GM15510 (cell line): Measurements from ENCODE around the gene TMEM94.

Source experiments
- POLR2A ChIP-seq: IDR thresholded peaks from 3 replicates; pipeline ENCODE4 v1.6.1; 2011; ENCODE audit warnings: borderline replicate concordance; ENCODE audit not compliant: insufficient read length; ENCODE audit errors: extremely low read depth

The TMEM94 gene

DNA sequence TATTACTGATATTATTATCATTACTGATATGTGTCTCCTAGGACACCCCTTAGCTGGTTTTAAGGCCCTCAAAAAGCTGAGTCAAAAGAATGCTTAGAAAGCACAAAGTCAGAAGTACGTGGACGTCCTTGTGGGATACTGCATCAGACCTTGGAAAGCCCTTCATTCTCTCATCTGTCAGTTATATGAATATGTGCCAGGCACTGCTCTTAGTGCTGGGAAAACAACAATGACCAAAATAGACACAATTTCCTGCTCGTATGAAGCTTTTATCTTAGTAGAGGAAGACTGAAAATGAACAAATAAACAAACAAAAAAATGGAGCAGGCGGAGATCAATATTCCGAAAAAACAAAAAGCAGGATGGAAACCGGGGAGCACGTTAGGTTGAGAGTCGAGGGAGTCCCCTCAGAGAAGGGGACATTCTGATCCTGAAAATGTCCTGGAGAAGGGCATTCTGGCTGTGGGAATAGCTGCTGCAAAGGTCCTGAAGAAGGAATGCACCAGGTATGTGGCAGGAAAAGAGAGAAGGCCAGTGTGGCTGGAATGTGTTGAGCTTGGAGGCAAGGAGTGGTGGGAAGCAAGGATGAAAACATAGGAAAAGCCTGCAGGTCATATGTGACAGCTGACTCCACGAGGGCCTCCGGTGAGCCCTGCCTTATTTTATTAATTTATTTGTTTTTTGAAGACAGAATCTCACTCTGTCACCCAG, 15.5 kb upstream of the TMEM94 start:
- no peak for TF ChIP-seq POLR2A

DNA sequence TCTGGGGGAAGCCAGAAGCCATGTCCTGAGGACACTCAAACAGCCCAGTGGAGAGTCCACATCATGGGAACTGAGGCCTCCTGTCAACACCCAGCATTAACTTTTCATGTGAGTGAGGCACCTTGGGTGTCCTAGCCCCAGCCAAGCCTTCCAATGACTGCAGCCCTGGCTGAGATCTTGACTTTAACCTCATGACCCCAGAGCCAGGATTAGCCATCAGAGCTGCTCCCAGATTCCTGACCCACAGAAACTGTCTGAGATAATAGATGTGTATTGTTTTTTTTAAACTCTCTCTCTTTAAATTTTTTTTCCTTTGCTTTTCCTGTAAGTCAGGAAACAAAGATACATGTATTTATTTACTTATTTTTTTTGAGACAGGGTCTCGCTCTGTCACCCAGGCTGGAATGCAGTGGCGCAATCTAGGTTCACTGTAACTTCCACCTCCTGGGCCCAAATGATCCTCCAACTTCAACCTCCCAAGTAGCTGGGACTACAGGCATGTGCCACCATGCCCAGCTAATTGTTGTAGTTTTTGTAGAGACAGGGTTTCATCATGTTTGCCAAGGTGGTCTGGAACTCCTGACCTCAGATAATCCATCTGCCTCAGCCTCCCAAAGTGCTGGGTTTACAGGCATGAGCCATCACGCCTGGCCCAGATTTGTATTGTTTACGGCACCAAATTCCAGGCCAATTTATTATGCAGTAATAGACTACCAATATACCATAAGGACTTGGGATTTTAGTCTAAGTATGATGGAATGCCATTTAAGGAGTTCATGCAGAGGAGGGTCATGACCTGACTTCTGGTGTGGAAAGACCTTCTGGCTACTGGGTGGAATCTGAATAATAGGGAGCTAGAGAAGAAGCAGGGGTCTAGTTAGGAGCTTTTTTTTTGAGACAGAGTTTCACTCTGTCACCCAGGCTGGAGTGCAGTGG, 14.0 kb upstream of the TMEM94 start:
- no peak for TF ChIP-seq POLR2A

DNA sequence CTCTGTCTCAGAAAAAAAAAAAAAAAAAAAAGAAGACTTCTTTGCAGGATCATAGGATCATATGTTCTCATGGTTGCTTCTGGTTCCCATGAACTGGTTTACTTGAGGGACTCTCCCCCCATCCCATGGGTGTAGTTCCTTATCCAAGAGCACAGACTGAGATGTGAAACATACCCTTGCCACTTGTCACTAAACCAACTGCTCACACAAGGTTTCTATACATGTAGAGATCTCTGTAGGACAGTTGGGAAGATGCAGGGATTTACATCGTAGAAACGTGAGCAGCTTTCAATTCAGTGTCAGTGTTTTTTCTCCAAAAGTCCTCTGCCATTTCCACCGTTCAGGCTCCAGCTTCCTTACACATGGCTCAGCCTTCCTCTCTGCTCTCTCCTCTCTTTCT, 11.1 kb upstream of the TMEM94 start:
- no peak for TF ChIP-seq POLR2A

DNA sequence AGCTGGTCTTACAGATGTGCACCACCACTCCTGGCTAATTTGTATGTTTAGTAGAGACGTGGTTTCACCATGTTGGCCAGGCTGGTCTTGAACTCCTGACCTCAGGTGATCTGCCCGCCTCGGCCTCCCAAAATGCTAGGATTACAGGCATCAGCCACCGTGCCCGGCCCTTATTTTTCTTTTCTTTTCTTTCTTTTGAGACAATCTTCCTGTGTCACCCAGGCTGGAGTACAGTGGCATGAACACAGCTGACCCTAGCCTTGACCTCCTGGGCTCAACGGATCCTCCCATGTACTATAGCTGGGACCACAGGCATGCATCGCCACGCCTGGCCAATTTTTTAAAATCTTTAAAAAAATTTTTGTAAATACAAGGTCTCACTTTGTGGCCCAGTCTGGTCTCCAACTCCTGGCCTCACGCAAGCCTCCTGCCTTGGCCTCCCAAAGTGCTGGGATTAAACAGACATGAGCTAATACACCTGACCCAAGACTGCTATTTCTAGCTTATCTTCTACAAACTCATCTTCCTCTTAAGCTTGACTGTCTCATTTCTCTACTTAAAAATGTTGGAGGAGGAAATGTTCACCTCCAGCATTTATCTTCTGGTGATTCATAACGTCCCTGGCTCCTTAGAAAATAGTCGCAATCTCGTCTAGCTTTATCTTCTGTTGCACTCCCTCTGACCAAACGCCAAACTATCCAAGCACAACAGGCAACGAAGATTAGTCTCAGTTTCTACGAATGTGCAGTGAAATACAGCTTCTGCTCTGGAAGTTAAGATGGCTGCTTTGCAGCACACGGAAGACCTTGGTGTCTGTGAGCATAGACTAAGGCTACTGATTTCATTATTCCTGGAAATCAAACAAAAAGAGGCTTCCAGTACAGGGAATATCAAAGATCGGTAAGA, 8.2 kb upstream of the TMEM94 start:
- TF ChIP-seq POLR2A: no peak

DNA sequence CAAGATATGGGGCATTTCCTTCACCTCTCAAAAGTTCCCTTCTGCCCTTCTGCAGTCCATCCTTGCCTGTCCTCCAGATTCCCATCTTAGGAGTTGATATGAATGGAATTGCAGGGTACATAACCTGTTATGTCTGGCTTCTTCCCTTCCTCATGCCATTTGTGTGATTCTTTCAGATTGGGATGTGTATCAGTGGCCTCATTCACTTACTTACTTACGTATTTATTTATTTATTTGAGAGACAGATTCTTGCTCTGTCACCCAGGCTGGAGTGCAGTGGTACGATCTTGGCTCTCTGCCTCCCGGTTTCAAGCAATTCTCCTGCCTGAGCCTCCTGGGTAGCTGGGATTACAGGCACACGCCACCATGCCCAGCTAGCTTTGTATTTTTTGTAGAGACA, 6.2 kb upstream of the TMEM94 start:
- no peak for TF ChIP-seq POLR2A

DNA sequence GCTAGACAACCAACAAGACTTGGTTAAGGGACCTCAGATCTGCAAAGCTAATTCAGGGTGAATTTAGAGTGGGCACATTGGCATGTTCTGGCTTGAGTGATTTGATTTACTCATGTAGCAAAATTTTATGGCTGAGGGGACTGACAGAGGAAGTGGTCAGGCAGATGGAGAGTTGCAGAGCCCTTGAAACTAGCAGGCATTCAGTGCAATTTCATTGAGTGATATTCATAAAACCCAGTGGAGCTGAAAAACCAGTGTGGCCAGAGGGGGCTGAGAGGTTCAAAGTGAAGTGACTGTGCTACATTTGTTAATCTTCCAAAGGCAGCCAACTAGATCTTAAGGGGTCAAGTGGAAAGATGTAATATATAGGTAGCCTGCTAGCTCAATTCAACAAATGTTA, 2.2 kb upstream of the TMEM94 start:
- no peak for TF ChIP-seq POLR2A

DNA sequence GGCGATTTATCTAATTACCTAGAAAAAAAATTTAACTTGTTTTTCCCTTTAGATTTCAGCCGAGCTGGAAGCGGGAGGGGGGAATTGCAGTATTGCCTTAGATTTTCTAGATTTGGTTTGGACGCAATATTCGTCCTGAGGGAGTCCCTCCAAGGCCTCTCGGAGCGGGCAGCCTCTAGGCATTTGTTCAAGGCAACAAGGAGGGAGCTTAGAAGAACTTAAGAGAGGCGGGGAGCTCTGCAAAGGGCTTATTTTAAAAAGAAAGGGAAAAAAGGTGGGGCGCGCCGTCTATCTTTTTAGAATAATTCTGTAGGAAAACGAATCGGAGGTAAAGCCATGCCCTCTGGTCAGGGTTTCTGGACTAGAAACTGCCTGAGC, 407 bp upstream of the TMEM94 start:
- no peak for TF ChIP-seq POLR2A

DNA sequence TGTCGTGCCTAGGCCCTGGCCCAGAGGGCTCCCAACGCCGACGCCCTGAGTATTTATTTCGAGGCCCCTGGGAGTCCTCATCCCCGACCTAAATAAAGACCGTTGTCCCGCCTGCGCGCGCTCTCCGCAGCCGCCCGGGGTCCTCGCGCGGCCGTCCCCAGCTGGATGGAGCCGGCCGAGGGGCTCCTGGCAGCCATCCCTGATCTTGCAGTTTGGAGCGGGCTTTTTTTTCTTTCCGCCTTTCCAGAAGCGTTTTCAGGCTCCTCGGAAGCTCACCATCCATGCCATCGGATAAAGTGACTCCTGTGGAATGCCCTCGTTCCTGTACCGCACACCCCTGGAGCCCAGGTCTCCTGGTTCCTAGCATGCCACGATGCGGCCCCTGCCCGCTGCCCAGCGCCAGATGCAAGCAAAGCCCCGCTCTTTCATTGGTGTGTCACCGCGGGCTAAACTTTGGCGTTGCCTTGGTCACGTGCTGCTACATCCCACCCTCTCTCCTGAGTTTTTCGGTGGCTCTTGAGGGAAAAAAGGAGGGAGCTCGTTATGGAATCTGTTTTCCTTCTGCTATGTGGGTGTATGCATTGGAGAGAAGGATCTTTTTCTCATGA, 716 bp downstream of the TMEM94 start:
- no peak for TF ChIP-seq POLR2A

DNA sequence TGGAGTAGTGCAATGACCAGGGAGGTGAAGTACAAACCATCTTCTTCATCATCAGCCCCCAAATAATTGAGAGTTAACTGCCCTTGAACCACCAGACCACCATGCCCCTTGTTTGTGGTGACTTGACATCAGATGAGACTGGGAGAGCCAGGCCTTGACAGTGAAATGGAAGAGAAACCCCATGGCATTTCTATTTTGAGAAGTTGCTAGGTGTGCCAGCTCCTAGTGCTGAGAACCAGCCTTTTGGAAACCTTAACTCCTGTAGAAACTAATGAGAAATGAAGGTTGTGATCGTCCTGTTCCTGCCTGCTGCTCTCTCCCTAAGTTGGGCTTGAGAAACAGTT, 2.8 kb downstream of the TMEM94 start:
- no peak for TF ChIP-seq POLR2A

DNA sequence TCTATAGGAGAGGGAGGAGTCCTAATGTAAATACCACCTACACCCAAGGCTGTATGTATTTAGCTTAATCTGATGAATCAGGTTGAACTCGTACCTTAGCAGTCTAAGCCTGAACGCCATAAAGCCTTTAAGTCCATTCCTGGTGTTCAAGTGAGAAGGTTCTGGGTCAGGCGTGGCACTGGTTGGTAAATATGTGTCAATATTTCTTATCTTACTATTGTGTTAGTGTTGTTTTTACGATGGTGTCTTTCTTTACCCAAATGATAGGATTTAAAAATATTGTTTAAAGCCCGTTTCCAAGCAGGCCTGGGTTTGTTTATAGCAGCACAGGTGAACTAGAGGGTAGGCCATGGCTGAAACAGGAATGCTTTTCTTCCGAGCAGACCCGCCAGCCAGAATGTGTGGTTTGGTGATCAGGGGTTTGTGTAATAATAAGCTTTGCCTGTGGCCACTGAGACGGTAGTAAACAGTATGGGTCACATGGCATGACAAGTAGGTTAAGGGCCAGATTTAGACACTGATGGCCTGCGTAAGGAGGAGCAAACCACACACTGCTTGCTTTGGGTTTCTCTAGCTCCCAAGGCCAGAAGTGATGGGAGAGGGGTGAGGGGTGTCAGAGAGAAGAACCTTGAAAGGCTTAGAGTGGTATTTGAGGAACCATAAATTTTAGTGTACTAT, 3.3 kb downstream of the TMEM94 start:
- TF ChIP-seq POLR2A: no peak

DNA sequence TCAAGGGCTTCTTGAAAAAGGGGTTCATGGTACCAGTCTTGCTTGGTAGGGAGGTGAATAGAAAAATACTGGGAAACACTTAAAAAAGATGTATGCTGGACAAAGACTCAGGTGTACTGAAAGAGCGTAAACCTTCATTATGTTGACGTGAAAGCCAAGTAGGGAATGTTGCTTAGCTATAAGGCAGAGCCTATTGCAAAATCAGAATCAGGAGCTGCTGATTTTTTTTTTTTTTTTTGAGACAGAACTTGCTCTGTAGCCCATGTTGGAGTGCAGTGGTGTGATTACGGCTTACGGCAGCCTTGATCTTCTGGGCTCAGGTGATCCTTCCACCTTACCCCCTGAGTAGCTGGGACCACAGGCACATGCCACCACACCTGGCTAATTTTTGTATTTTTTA, 3.9 kb downstream of the TMEM94 start:
- TF ChIP-seq POLR2A: no peak

DNA sequence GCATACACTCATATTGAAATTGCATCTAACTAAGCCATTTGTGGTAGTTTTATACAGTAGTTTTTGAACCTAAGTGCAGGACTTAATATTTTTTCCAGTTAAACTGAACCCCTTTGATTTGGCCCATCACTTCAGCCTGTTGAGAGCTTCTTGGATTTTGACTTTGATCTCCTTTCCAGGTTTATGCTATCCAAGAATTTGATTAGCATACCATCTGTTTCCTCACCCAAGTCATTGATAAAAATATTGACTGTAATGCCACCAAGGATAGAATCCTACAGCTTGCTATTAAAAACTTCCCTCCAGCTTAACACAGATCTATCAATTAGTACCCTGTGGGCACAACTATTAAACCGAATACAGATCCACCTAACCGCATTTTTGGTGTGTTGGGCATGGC, 7.2 kb downstream of the TMEM94 start:
- no peak for TF ChIP-seq POLR2A

DNA sequence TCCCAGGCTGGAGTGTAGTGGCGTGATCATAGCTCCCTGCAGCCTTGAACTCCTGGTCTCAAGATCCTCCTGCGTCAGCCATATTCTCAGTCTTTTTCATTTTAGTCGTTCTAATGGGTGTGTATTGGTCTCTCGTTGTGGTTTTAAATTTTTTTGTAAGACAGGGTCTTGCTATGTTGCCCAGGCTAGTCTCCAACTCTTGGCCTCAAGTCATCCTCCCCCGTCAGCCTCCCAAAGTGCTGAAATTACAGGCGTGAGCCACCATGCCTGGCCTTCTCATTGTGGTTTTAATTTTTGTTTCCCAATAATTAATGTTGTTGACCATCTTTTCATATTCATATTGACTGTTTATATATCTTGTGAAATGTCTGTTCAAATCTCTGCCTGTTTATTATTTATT, 8.6 kb downstream of the TMEM94 start:
- no peak for TF ChIP-seq POLR2A

DNA sequence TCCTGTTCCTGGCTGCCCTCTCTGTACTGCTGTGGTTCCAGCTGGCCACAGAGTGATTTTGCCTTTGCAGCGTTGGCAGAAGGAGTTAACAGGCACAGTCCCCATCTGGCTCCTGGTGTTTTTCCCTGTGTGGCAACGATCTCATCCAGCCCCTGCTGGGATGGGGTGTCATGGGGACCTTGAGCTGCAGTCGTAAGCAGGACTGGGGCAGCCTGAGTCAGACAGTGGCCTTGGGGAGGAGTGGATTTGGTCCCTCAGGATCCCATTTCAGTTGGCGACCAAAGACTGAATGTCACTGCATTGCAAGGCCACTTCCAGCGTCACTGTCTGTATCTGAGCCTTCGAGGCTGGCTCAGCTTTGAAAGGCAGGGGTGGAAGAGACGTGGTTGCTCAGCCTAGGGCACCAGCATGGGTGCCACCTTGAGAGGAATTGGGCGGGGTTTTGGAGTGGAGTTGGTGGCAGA, 11.9 kb downstream of the TMEM94 start:
- no peak for TF ChIP-seq POLR2A

DNA sequence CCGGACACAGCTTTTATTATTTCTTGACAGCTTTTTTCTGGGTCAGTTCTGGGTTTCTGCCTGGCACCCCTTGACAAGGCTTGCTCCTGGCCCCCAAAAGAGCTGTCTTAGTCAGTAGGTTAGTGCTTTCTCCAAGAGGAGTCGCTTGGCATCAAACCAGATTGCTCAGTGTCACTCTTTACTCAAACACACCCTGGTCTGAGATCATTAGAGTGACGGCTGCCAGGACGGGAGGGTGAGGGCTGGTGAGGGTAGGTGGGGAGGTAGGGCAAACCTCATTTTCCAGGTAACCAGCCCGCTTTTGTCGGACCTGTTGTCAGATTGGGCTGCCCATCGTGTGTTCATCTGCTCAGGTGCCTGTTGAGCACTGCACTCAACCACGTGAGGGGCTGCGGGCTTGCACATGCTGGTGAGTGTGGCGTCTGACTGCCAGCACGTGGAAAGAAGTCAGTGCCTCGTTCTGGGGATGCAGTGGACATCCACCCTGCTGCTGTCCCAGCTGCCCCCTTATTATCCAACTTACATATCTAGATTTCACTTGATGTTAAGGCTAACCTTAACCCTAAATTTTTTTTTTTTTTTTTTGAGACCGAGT, 12.4 kb downstream of the TMEM94 start:
- TF ChIP-seq POLR2A: no peak

DNA sequence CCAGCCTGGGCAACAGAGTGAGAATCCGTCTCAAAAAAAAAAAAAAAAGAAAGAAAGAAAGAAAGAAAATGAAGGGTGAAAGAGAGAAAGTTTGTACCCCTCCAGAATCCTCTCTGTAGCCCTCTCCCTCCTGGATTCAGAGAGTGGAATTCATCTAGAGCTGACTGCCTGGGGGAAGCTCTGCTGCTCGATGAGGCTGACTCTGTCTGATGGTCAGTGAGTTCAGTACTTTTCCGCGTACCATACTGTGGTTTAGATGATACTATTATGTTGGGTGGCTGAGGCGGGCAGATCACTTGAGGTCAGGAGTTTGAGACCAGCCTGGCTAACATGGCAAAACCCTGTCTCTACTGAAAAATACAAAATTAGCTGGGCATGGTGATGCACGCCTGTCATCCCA, 14.8 kb downstream of the TMEM94 start:
- no peak for TF ChIP-seq POLR2A
